Measurements from ENCODE around the gene SDHAF2.

The SDHAF2 gene

DNA sequence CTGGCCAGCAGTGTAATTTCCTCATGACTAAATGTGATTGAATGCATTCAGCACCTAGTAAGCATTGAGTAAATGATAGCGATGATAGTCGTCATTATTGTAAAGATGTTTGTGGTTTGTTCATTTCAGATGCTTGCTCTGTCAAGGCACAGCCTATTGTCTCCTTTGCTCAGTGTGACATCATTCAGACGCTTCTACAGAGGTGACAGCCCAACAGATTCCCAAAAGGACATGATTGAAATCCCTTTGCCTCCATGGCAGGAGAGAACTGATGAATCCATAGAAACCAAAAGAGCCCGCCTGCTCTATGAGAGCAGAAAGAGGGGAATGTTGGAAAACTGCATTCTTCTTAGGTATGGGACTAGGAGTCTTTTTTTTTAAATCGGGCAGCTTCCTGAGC, 7.6 kb downstream of the SDHAF2 start:
- Histone ChIP-seq H3K9me3 (ENCODE audit: control insufficient read depth, insufficient read depth, low read depth, low read length) (no peaks in the 10 kb centered on the region), H3K27ac (ENCODE audit: extremely low read depth, low read depth, low read length) (no peak overlapping the region), H3K4me3 (ENCODE audit: low read depth, low read length) (no peak overlapping the region), H3K36me3 (ENCODE audit: control insufficient read depth in 2 of 2, insufficient read depth in 1 of 2, low read length in 2 of 2) (peaks cover 25 to 75% of the 10 kb centered on the region in 2 experiments), H3K4me1 (ENCODE audit: control insufficient read depth, insufficient read depth, low read length) (no peaks in the 10 kb centered on the region)
- CTCF ChIA-PET: interaction anchor here (1.2 kb wide), 1 partner anchor 9 kb away, joined by 4 read pairs; no protein-coding TSS in a partner anchor
- TF ChIP-seq ZNF266 (tag by site-specific recombination; IDR thresholded peaks at IDR 0.05; ENCODE audit: low read depth) (no peak), ZNF658 (tag by site-specific recombination; IDR thresholded peaks at IDR 0.05) (no peak), ZNF664 (tag by site-specific recombination; IDR thresholded peaks at IDR 0.05) (no peak), HOXA7 (CRISPR knock-in tag; IDR thresholded peaks at IDR 0.05; ENCODE audit: borderline replicate concordance) (no peak), ZNF19 (tag by site-specific recombination; IDR thresholded peaks at IDR 0.05; ENCODE audit: low read depth) (no peak), ZNF514 (tag by site-specific recombination; IDR thresholded peaks at IDR 0.05) (no peak), YY1 (tag by site-specific recombination; IDR thresholded peaks at IDR 0.05) (no peak), ZNF670 (tag by site-specific recombination; IDR thresholded peaks at IDR 0.05; ENCODE audit: low read depth) (no peak), ZNF473 (tag by site-specific recombination; IDR thresholded peaks at IDR 0.05) (no peak), EGR2 (tag by site-specific recombination; IDR thresholded peaks at IDR 0.05; ENCODE audit: low read depth) (no peak), ZNF629 (tag by site-specific recombination; IDR thresholded peaks at IDR 0.05) (no peak), WT1 (tag by site-specific recombination; IDR thresholded peaks at IDR 0.05) (no peak), PRDM1 (tag by site-specific recombination; IDR thresholded peaks at IDR 0.05) (no peak), ZNF610 (tag by site-specific recombination; IDR thresholded peaks at IDR 0.05; ENCODE audit: borderline replicate concordance) (no peak), GLIS1 (tag by site-specific recombination; IDR thresholded peaks at IDR 0.05) (no peak), KLF10 (tag by site-specific recombination; IDR thresholded peaks at IDR 0.05) (no peak), ZBTB48 (tag by site-specific recombination; IDR thresholded peaks at IDR 0.05) (no peak)
- TF ChIP-seq, protein P1, sequence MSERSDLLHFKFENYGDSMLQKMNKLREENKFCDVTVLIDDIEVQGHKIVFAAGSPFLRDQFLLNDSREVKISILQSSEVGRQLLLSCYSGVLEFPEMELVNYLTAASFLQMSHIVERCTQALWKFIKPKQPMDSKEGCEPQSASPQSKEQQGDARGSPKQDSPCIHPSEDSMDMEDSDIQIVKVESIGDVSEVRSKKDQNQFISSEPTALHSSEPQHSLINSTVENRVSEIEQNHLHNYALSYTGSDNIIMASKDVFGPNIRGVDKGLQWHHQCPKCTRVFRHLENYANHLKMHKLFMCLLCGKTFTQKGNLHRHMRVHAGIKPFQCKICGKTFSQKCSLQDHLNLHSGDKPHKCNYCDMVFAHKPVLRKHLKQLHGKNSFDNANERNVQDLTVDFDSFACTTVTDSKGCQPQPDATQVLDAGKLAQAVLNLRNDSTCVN (tag by site-specific recombination; optimal IDR thresholded peaks at IDR 0.05): no peak
- POLR2A ChIA-PET: no interaction called here

DNA sequence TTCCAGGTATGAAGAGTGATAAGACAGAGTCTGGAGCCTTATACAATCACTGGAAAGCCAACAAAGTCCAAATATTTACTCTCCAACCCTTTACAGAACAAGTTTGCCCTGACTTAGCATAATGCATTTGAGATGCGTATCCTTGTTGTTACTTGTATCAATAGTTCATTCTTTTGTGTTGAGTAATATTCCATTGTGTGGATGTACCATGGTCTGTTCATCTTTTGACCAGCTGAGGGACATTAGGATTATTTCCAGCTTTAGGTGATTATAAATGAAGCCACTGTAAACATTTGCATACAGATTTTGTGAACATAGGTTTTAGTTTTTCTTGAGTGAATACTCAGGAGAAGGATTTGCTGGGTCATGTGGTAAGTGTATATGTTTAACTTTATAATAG, 9.7 kb downstream of the SDHAF2 start:
- H3K27ac ChIP-seq (ENCODE audit: extremely low read depth, low read depth, low read length): no peak overlapping the region
- no peak overlapping the region for H3K4me3 ChIP-seq (ENCODE audit: low read depth, low read length)
- peaks cover 36 to 82% of the 10 kb centered on the region in 2 experiments for H3K36me3 ChIP-seq (ENCODE audit: control insufficient read depth in 2 of 2, insufficient read depth in 1 of 2, low read length in 2 of 2)
- TF ChIP-seq ZNF530 (tag by site-specific recombination; IDR thresholded peaks at IDR 0.05; ENCODE audit: low read depth): no peak
- no peak for TF ChIP-seq ZNF274 (IDR thresholded peaks at IDR 0.05; ENCODE audit: low read length)
- no peak for TF ChIP-seq ZNF274 (tag by site-specific recombination; IDR thresholded peaks at IDR 0.05; ENCODE audit: borderline replicate concordance)
- TF ChIP-seq ZNF350 (tag by site-specific recombination; IDR thresholded peaks at IDR 0.05): no peak
- TF ChIP-seq ZBTB7A (tag by site-specific recombination; IDR thresholded peaks at IDR 0.05; ENCODE audit: low read depth): no peak
- TF ChIP-seq ZSCAN16 (tag by site-specific recombination; IDR thresholded peaks at IDR 0.05): no peak
- no peak for TF ChIP-seq HOXA7 (CRISPR knock-in tag; IDR thresholded peaks at IDR 0.05; ENCODE audit: borderline replicate concordance)
- TF ChIP-seq, protein P2, sequence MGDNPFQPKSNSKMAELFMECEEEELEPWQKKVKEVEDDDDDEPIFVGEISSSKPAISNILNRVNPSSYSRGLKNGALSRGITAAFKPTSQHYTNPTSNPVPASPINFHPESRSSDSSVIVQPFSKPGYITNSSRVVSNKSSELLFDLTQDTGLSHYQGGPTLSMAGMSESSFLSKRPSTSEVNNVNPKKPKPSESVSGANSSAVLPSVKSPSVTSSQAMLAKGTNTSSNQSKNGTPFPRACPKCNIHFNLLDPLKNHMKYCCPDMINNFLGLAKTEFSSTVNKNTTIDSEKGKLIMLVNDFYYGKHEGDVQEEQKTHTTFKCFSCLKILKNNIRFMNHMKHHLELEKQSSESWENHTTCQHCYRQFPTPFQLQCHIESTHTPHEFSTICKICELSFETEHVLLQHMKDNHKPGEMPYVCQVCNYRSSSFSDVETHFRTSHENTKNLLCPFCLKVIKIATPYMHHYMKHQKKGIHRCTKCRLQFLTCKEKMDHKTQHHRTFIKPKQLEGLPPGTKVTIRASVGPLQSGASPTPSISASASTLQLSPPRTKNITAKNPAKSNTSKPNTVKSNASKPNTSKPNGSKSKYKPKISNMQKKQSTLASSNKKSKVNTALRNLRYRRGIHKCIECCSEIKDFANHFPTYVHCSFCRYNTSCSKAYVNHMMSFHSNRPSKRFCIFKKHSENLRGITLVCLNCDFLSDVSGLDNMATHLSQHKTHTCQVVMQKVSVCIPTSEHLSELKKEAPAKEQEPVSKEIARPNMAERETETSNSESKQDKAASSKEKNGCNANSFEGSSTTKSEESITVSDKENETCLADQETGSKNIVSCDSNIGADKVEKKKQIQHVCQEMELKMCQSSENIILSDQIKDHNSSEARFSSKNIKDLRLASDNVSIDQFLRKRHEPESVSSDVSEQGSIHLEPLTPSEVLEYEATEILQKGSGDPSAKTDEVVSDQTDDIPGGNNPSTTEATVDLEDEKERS (tag by site-specific recombination; IDR thresholded peaks at IDR 0.05): no peak
- POLR2A ChIA-PET: interaction anchor here (2.0 kb wide), 1 partner anchor 10 kb away, joined by 7 read pairs; the partner anchor contains the start of genes CPSF7 and SDHAF2
- CTCF ChIA-PET: interaction anchor here (0.6 to 1.4 kb wide), 3 partner anchors 77 to 462 kb away, joined by 4 to 7 read pairs (median 4); no protein-coding TSS in a partner anchor
- no peaks in the 10 kb centered on the region for H3K4me1 ChIP-seq (ENCODE audit: control insufficient read depth, insufficient read depth, low read length)
- no peaks in the 10 kb centered on the region for H3K9me3 ChIP-seq (ENCODE audit: control insufficient read depth, insufficient read depth, low read depth, low read length)

All from HEK293 (cell line).